NCI-H1105 treated with DMSO at 0.1 percent for 48 hours (cell line): ENCODE measurements around the gene C1QL4.

ENCODE experiments used
- DNase-seq: peaks from one replicate; lab custom pipeline; 2025; lab: John Stamatoyannopoulos, UW

Gene C1QL4

DNA sequence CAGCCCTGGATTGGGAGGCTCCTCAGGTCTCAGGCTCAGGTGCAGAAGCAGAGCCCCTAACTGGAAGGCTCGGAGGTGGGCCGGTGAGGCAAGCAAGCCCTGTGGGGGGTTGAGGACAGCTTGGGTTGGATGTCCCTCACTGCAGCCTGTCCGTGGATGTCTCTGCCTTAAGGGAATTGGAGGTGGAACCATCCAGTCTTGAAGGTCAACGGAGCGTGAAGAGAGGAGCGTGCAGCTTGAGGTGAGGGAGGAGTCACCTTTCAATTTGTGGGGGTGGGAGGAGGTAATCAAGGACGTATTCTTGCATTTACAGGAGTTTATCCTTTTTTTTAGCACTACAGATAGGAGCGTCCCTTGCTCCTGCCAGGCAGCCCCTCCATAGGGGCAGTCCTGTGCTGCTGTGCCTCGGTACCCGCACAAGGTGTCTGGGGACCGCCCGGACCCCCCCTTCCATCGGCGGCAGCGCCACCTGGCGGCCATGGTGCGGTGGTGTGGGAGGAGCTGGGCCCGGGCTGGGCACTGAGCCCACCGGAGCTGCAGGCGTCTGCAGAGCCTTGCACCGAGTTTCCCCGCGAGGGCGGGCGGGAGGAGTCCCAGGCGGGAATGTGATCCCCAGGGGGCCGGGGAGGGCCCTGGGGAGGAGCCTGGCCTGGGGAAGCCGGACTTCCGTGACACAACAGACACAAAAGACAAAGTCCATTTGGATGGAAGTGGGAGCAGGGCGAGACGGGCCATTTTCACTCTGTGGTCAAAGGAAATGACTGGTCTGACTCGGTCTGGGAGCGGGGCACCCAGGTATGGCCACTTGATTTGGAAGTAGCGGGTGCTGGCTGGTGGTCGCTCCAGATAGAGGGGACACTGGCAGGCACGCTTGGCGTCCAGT is 10.6 kb upstream of the C1QL4 start:
- peak; percentile 42 for DNase-seq

DNA sequence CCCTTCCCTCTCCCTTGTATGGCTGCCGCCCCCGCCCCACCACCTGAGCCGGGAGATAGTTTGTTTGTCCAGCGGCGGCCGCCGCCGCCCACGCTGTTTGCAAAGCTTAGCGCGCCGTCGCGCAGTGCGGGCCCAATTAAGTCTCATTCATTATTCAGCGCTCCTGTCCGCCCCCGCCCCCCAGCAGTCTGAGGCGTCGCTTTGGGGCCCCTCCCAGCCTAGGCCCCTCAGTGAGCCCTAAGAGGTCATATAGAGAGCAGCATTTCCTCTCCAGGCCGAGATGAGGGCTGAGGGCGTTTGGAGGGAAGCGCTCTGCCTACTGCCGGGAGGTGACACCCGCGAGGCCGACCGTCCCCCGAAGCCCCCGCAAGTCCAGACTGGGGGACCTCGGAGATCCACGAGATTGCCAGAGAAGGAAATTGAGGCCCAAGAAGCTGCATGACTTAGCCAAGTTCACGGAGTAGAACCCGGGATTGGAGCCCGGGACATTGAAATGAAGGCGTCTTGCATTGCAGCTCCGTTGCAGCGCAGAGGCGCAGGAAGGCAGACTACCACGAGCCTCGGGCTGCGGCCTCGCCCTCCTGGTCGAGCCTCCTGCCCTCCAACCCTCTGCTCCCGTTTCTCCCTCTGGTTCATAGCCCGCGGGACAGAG is 9.8 kb upstream of the C1QL4 start, which contains the start of gene DNAJC22:
TSS of gene DNAJC22 (plus strand) at position 230 of the 652 bp plus-strand sequence. CDS start 1,985 bp downstream, outside the sequence.
- DNase-seq = no peak

DNA sequence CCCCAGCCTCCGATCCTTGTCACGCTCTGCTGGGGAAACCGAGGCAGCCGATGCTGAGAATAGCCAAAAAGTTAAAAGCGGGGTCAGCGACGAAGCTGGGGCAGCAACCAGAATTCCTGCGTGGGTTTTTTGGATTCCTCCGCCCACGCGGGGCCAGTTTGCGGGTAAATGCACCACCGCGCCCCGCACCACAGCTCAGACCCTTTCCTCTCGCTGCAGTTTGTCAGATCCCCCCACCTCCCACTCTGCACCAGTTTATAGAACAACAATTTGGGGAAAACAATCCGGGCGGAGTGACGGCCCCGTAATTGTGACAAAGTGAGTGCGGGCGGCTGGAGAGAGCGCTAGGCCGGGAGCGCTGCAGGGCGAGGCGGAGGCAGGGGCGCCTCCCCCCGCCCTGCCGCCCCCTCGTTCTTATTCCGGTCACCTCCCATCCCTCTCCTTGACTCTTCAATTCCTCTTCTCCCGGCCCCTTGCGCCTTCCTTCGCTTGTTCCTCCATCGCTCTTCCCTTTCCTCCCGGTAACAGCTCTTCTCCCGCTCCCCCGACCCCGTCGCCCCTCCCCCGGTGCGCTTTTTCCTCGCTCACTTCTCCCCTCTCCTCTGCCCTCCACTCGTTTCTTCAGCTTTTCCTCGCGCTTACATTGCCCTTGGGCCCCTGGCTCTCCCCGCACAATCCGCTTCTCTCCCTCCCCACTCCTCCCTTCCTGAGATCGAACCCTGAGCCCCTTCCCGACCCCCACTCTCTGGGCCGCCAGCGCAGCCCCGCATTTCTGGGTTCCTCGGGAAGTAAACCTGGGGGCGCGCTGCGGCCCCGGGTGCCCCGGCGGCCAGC is 9.1 kb upstream of the C1QL4 start:
- DNase-seq = no peak

DNA sequence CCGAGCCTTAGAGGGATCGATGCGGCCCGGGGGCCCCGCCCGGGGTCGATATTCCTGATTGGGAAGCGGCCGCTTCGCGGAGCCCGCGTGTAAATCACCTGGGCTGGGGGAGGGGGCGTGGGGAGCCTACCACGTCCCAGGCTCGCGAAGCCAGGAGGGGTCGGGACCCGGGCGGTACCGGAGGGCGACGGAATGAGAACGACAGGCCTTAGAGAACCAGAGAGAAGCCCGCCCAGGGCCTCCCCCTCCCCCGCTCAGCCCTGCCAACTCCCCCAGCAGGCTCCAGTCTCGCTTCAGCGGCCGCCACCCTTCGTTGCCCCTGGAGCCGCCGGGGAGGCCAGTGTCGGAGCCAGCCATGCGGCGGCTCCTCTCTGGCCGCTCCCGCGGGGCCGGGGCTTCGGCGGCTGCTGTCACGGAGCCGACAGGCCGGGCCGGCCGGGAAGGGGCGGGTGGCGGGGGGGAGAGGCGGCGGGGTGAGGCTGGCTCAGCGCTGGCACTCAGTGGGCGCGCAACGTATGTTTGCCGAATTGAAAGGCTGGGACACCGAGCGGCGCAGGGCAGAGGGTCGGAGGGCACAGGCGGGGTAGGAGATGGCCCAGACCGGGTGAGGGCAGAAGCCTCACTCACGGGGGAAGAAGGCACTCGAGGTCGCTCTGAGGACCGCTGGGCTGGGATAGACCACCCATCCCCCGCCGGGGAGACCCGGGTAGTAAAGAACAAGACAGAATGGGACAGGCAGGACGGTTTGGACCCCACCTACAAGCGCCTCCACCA is 8.2 kb upstream of the C1QL4 start:
- peak; percentile 22 for DNase-seq

DNA sequence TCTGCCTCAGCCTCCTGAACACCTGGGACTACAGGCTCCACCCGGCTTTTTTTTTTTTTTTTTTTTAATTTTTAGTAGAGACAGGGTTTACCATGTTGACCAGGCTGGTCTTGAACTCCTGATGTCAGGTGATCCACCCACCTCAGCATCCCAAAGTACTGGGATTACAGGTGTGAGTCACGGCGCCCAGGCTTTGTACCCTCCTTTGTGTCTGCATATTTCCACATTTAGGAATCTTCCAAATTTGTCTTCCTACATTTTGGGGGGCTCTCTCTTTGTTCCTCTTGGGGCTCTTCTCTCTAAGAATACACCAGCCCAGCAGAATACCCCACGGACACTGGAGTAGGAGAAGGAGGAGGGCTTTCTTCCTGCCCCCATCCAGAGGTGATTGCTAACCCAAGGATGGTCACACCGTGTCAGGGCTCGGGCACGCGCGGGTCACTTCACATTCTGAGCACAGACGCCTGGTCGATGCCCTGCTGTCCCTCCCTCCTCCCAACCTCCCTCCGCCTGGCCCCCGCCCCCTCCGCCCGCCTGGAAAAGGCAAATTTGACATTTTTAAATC is 7.6 kb upstream of the C1QL4 start:
- no peak for DNase-seq

DNA sequence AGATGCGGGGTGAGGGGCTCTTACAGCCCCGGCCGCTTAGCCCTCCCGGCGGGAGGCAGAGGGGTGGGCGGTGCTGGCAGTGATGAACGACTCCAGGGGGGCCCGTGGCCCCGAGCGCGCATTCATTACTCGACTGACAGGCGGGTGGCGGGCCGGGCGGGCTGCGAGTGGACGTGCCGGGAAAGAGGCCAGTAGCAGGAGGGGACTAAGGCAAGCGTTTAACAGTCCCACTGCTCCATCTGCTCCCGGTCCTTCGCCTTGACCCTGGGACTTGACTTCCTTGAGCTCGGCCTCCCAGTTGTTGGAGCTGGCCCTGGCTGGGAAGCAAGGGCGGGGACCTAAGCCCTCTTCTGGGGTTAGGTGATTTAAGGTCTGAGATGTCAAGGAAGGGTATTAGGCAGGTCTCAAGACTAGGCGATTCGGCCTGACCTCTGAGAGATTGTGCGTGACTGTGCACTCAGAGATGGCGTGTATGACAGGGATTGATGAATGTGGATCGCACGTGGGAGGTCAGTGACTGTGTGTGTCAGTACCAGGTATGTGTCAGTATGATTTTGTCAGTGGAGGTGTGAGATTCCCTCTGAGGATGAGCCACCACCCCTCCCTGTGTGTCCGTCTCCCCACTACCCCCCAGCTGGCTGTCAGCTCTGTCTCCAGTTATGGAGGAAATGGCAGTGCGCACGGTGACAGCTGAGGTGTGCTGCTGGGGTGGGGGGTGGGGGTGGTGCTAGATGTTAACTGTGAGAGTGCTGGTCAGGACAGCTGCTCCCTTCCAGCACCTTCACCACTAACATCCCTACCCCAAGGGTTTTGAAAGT is 6.1 kb upstream of the C1QL4 start:
- DNase-seq = no peak

DNA sequence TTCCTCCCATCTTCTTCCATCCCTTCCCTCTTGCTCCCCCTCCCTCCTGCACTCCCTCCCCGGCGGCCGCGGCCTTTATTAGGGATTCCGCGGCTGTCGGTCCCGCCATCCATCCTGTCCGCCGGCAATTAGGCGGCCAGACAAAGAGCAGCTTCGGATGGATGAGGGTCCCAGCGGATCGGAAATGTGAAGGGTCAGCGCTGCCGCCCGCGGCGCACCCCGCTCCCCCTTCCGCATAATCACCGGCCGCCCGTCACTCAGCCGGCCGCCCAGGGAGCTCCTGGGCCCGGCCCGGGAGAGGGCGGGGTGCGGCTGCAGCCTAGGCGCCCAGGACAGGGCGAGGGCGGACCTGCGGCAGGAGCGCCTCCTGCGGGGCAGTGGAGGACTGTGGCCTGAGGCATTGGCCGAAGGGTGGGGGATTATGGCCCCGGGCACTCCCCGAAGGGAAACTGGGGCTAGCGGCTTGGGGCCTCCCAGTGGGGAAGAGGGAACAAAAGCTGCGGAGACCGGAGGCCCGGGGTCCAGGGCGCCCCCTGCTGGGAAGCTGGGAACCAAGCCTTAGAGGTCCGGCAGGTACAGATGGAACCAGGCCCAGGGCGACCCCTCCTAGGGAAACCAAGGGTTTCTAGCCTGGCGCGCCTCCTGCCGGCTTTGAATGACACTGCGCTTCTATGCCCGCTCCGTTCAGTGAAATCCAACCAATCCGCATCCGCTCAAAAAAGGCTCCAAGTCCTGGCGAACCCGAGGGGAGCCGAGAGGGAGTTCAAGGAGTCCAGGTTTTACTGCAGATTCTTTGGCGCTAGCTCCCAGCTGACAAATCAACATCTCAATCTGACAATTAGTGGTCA is 5.3 kb upstream of the C1QL4 start:
- DNase-seq = peak; percentile 76

DNA sequence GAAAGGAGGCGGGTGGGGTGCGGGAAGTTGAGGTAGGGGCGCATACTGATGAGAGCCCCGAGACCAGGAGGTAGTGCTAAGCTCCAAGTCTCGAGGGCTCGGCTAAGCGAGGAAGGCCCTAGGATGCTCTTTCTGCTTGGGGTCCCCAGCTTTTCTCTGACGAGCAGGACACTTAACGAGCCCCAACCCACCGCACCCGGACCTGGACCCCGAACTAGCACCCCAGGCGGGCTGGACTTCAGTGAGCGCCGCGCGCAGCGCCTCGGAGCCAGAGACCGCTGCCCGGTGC is 4.7 kb upstream of the C1QL4 start:
- DNase-seq = no peak

DNA sequence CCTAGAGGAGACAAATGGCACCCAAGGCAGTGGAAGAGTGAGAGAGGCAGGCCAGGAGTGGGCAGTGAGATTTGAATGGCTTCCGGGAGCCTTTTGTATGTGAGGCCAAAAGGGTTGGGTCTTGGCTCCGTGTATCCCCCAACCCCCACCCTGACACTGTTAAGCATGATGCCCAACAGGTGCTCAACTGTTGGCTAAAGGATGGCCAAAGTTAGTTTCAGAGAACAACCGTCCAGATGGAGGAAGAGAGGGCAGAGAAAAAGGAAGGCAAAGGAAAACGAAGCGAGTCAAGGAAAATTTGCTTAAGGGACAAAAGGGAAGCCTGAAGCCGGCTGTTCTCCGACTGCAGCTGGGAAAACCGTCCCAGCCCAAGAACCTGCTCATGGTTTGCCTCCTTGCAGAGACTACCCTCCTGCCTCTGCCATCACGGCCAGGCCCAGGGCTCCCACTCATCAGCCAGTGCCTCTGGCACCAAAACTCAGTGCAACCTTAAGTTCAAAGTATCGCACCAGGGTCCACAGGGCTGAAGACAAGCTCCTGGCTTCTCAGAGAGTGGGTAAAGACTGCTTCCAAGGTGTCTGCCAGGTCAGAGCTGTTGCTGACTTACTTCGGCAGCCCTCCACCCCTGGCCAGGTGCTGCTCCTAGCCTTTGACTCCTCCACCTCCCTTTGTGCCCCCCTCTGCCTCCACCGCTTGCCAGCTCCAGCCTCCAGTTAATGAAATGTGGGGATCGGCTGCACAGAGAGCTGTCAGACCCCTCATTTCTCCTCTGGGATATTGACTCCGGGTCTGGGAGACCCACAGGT is 4.2 kb upstream of the C1QL4 start:
- DNase-seq = no peak

DNA sequence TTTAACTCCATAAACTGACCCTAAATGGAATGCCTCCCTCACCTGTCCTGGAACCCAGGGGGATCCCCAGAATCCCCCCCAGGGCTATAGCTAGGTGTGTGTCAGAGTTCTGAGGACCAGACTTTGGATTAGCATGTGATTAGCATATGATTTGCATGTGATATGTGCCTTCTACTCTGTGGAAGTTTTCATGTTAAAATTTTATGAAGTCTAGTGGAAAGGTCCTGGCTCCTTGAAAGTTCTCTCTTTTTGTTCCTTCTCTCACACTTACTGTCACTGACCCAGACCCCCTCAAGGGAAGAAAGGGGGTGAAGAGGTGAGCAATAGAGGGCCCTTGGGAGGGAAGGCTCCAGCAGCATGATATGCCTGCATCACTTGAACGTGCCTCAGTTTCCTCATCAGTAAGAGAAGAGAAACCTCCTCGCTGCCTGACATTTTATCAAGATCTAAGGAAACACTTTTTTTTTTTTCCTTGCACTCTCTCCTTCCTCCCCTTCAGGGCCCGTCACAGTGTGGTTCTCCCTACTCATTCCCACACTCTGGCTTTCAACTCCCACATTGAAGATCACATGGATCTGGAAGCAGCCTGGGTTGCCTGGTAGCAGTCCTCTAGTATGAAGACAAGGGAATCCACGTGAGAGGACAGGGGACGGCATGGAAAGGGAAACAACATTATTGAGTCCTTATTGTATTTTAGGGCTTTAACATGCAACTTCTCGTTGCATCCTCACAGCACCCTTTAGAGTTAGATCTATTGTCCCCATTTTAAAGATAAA is 3.3 kb upstream of the C1QL4 start:
- no peak for DNase-seq

DNA sequence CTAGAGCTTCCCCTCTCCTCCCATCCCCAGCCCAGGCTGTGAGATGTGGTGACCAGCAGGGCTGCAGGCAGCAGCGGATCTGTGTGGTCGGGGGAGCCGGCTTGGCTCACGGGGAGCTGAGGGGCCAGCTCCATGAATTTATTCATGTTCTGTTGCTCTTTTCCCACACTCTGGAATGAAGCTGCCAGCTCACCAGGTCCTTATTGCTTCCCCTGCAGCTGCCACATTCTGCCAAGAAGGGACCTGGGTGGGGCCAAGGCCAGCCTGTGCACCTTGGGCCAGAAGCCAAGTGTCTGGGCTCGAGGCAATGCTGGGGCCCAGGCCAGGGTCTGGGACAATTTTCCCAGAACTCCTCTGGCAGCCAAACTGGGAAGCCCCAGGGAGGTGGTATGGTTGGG is 2.5 kb upstream of the C1QL4 start:
- no peak for DNase-seq

DNA sequence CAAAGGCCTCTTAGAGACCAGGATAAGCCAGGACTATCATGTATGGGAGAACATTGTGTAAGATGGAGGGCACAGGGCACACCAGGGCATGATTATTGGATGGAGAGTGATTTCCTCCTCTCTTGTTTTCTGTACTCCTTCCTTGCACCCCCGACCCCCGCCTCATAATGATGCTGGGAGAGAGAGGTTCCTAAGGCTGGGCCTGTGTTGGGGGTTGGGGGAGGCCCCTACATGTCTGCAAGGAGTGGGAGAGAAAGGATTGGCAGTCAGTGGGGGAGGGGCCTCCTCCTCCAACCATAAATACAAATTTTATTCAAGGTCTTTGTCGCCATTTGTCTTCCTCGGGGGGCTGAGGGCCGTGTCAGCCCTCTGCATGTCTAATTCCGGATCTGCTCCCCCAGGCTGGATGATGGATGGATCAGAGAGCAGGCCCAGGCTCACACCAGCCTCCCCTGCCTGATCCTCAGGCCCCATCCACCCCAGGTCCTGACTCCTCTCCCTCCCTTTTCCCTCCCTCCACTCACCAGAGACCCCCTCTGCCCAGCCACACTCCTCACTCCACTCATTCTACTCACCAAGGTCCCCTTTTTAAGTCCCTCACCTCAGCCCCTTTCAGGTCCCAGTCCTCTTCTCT is 2.0 kb upstream of the C1QL4 start:
- no peak for DNase-seq

DNA sequence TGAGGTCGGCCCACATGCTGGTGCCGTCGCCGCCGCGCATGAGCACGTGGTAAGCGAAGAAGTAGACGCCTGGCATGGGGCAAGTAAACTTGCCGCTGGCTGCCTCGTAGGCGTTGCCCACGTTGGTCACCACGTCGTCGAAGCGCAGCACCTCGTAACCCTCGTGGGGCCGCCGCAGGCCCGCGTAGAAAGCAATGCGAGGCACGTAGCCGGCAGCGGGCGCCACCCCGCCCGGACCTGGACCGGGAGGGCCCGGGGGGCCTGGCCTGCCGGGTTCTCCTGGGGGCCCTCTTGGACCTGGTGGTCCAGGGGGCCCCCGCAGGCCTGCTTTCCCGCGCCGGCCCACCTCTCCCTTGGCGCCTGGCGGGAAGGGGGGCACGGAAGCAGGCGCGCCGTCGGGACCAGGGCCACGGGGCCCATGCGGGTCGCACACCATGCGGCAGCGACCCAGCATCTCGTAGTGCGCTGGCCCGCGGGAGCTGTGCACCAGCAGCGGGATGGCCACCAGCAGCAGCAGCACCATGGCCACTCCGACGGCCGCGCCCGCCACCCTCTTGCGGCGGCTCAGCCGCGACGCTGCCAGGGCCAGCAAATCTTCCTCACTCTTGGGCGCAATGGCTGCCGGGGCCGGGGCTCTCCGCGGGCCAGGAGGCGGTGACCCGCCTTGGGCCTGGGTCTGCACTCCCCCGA is 888 bp downstream of the C1QL4 start:
- no peak for DNase-seq

DNA sequence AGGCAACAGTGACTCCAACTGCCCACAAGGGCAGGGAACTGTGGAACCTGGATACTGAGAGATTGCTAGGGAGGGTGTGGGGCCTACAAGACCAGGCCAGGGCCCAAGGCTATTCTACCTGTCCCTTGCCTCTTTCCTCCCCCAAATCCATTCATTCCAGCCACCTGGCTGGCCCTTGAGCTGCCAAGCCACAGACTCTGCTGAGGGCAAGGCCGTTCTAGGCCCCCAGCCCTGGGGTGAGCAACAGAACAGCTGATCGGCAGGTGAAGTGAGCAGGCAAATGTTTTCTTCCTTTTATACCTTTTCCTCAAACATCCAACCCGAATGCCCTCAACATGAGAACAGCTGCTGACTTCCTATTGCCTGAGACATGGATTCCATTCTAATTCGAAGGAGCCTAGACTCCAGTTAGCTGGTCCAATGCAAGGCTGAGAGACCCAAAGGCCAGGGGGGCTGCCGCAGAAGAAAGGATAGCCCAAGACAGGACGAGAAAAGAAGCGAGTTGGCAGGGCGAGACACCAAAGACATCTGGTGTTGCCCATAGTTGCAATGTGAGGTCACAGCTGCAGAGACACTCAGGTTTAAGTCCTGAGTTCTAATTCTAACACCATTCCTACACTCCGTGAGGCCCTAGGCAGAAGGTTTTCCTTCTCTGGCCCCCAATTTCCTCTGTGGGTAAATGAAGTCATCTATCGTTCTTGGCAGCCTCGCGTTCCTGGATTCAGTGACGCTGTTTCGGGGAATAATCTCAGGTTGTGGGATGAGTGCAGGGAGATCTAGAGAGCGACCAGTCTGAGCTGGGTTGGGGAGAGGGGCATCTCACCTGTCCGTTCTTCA is 1.7 kb downstream of the C1QL4 start:
- no peak for DNase-seq

DNA sequence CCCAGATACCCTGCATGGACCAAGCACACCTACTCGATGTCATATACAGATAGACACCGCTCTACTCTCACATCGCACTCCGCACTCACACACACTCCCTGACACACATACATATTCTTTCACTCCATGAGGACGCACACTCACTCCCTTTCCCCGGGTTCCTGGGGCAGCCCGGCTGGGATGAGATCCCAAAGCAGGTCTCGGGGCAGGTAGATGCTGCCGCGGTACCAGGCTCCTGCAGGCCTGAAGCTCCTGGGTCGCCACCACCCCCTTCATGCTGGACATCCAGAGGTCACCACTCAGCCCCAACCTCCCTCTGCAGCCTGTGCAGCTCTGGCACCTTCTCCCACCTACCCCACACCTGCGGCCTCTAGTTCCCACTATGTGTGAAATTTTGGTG is 2.3 kb downstream of the C1QL4 start:
- no peak for DNase-seq

DNA sequence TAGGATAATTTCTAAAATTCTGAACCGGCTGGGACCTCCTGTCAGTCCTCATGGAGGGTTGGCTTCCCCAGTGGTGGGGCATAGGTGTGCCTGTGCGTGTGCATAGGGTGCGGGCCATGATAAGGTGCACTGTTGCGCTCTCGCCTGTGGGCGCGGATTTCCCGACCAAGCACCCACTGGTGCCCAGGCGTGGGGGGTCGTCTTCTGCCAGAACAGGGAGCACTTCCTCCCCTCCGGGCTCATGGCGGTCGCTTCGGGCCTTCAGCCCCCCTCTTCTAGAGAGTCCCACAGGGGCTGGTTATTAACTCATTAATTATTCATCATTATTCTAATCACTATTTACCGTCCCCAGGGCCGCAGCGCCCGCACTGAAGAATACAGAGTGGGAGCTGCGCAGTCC is 2.8 kb downstream of the C1QL4 start:
- DNase-seq = no peak
